A549 treated with dexamethasone at 1 μM for 4 hours (cell line): ENCODE results near the gene PCDH15. TPM values are rescaled to one million over a fixed set of nuclear protein-coding genes. Genes with fewer than 3 reads are reported as not detected.

ENCODE experiments used
- total RNA-seq: library from RNA; stranded (reverse); fragments of 200-300 nt; extraction: Qiagen RNA extraction; gene quantifications from 5 replicates; pipeline ENCODE4 v1.2.3, GENCODE V29; 2022

The PCDH15 gene
- total RNA-seq = not detected in 5 replicates

DNA sequence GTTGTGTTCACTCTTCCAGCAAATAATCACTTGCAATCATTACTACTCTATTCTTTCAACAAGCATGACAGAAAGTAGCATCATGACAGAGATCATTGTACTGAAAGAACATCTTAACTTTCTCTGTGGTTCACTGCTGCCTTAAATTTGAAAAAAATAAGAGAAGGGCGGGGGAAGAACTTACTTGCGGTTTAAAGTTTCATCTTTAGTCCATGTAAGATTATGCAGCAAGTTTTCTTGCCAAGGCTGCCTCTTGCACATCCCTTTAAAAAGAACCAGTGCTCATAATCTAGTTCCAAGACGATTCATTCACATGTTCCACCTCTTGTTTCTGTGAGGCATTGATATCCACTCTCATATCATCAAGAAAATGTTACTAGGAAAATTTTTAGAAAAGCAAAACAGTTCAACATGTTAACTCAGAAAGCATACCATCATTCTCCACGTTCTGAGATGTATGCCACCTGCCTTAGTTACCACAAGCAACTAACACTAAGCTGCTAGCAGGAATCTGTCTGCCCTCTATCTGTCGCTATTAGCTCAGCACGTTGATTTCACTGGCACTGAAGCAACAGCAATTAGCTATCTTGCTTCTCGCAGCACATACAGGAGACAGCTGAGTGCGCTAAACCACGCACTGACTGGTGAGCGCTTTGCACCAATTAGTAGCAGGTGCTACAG, at the start of gene PCDH15:
Gene PCDH15 (minus strand): TSS at position 491 of the 681 bp plus-strand sequence. CDS start 136,969 bp downstream, outside the sequence.

